GM23248 (cell line): ENCODE measurements around the gene ZNF474.

Experiments
- EZH2 ChIP-seq: fragments of 200-600 bp; sonication (generic); IDR thresholded peaks from 2 replicates; pipeline ENCODE4 v1.6.1; 2018; ENCODE audit warnings: antibody characterized with exemption, mild to moderate bottlenecking; ENCODE audit not compliant: insufficient read depth, poor library complexity, severe bottlenecking
- EZH2phosphoT487 ChIP-seq: fragments of 200-600 bp; sonication (generic); IDR thresholded peaks from 2 replicates; pipeline ENCODE4 v1.6.1; 2018; ENCODE audit warnings: antibody characterized with exemption, moderate library complexity, mild to moderate bottlenecking, low read depth; ENCODE audit not compliant: insufficient read depth

DNA sequence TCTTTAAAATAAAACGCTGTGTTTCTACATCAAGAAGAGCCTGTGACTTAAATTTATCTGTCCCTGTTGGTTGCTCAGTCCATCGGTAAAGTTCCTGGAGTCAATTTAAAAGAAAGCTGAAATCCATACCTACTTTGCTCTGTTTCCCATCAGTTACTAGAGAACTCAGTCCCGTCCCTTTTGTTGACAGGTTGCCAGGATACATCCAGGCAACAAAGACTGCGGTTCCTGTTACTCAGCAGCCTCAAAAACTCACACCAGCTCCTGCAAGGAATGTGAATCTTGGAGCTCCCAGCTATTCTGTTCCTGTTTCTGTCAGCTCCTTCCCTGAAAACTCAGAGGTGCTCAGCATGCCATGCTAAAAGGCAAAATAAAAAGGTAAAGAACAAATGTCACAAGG lies at the start of gene ZNF474:
- TF ChIP-seq EZH2 (no peak), EZH2phosphoT487 (no peak)
